HEK293 (cell line): ENCODE results near the gene BUB3.

Source experiments
- BCL11B ChIP-seq: fragments of 450-650 bp; formaldehyde crosslinking; IDR thresholded peaks from 2 replicates; pipeline ENCODE4 v1.5.1; 2016; ENCODE audit warnings: low read depth, missing biosample characterization, missing genetic modification characterization
- CTCF ChIP-seq: fragments of 450-650 bp; formaldehyde crosslinking; IDR thresholded peaks from 2 replicates; pipeline ENCODE4 v1.5.1; 2016; ENCODE audit warnings: missing biosample characterization, missing genetic modification characterization
- HIC1 ChIP-seq: fragments of 450-650 bp; formaldehyde crosslinking; IDR thresholded peaks from 2 replicates; pipeline ENCODE4 v1.5.1; 2016; ENCODE audit warnings: missing biosample characterization, missing genetic modification characterization
- INSM2 ChIP-seq: fragments of 450-650 bp; formaldehyde crosslinking; IDR thresholded peaks from 2 replicates; pipeline ENCODE4 v1.5.1; 2016; ENCODE audit warnings: missing biosample characterization, missing genetic modification characterization
- YY1 ChIP-seq: fragments of 450-650 bp; formaldehyde crosslinking; IDR thresholded peaks from 2 replicates; pipeline ENCODE4 v1.5.1; 2018; ENCODE audit warnings: missing biosample characterization, missing genetic modification characterization
- ZBTB1 ChIP-seq: fragments of 450-650 bp; formaldehyde crosslinking; IDR thresholded peaks from 2 replicates; pipeline ENCODE4 v1.5.1; 2016; ENCODE audit warnings: missing biosample characterization, missing genetic modification characterization
- ZBTB21 ChIP-seq: fragments of 450-650 bp; formaldehyde crosslinking; IDR thresholded peaks from 2 replicates; pipeline ENCODE4 v1.5.1; 2017; ENCODE audit warnings: missing biosample characterization, missing genetic modification characterization
- ZBTB6 ChIP-seq: fragments of 450-650 bp; formaldehyde crosslinking; IDR thresholded peaks from 2 replicates; pipeline ENCODE4 v1.5.1; 2017; ENCODE audit warnings: missing biosample characterization, missing genetic modification characterization
- ZNF140 ChIP-seq: fragments of 450-650 bp; formaldehyde crosslinking; IDR thresholded peaks from 2 replicates; pipeline ENCODE4 v1.5.1; 2016; ENCODE audit warnings: missing biosample characterization, missing genetic modification characterization
- ZNF174 ChIP-seq: fragments of 450-650 bp; formaldehyde crosslinking; IDR thresholded peaks from 2 replicates; pipeline ENCODE4 v1.5.0; 2017; ENCODE audit warnings: missing biosample characterization, mild to moderate bottlenecking, missing genetic modification characterization
- ZNF391 ChIP-seq: fragments of 450-650 bp; formaldehyde crosslinking; IDR thresholded peaks from 2 replicates; pipeline ENCODE4 v1.5.1; 2016; ENCODE audit warnings: low read depth, missing biosample characterization, missing genetic modification characterization, borderline replicate concordance
- ZNF510 ChIP-seq: fragments of 450-650 bp; formaldehyde crosslinking; IDR thresholded peaks from 2 replicates; pipeline ENCODE4 v1.5.1; 2018; ENCODE audit warnings: mild to moderate bottlenecking, missing genetic modification characterization, missing biosample characterization; ENCODE audit not compliant: insufficient replicate concordance
- ZNF514 ChIP-seq: fragments of 450-650 bp; formaldehyde crosslinking; IDR thresholded peaks from 2 replicates; pipeline ENCODE4 v1.5.1; 2016; ENCODE audit warnings: missing biosample characterization, missing genetic modification characterization
- ZNF670 ChIP-seq: fragments of 450-650 bp; formaldehyde crosslinking; IDR thresholded peaks from 2 replicates; pipeline ENCODE4 v1.5.1; 2016; ENCODE audit warnings: missing biosample characterization, missing genetic modification characterization, low read depth

GRCh38 chr10:123213192-123213591 is 59.0 kb downstream of the BUB3 start:
- no peak for TF ChIP-seq YY1 (tag by site-specific recombination)
- no peak for TF ChIP-seq ZNF514
- TF ChIP-seq CTCF: no peak
- no peak for TF ChIP-seq HIC1 (tag by site-specific recombination)
- TF ChIP-seq INSM2 (tag by site-specific recombination): no peak
- no peak for TF ChIP-seq ZBTB6
- TF ChIP-seq ZNF391 (tag by site-specific recombination): no peak
- no peak for TF ChIP-seq ZBTB1
- no peak for TF ChIP-seq BCL11B (tag by site-specific recombination)
- TF ChIP-seq ZNF174: no peak
- no peak for TF ChIP-seq ZBTB21 (tag by site-specific recombination)
- no peak for TF ChIP-seq ZNF670 (tag by site-specific recombination)
- TF ChIP-seq ZNF510 (tag by site-specific recombination): no peak
- no peak for TF ChIP-seq ZNF140 (tag by site-specific recombination)
